ENCODE data around the gene APLP2. TPM values are rescaled to one million over a fixed set of nuclear protein-coding genes. Genes with fewer than 3 reads are reported as not detected.
A peak's percentile ranks its signal among the peaks of the same experiment; 100 is the strongest.

APLP2 gene
- total and polyA plus RNA-seq, 2 experiments from 2014 or later, result 515 to 608 TPM

GRCh38 chr11:130110339-130111108 lies 40.8 kb downstream of the APLP2 start:
- Histone ChIP-seq H3K4me3 (no peak overlapping the region), H3K36me3 (peaks cover 16% of the 10 kb centered on the region), H3K27ac (no peak overlapping the region), H3K4me1 (ENCODE audit: low read depth) (no peaks in the 10 kb centered on the region), H3K27me3 (no peaks in the 10 kb centered on the region), H3K9me3 (ENCODE audit: low read depth) (no peaks in the 10 kb centered on the region)
- TF ChIP-seq CTCF (IDR thresholded peaks at IDR 0.05; ENCODE audit: low read depth, low read length), result no peak
- DNase-seq (ENCODE audit: low read depth in 1 of 2, low spot score in 1 of 2), result no peak

- H3K4me1 ChIP-seq (ENCODE audit: low read depth), result no peaks in the 10 kb centered on the region
- no peak overlapping the region for H3K27ac ChIP-seq
- H3K36me3 ChIP-seq, result peaks cover 16% of the 10 kb centered on the region
- H3K27me3 ChIP-seq, result no peaks in the 10 kb centered on the region
- no peaks in the 10 kb centered on the region for H3K9me3 ChIP-seq (ENCODE audit: low read depth)
- DNase-seq (ENCODE audit: low read depth in 1 of 2, low spot score in 1 of 2), result no peak
- no peak overlapping the region for H3K4me3 ChIP-seq
- TF ChIP-seq CTCF (IDR thresholded peaks at IDR 0.05; ENCODE audit: low read depth, low read length), result no peak
These were observed 42.6 kb downstream of the APLP2 start for GRCh38 chr11:130112071-130112830.

- H3K4me1 ChIP-seq (ENCODE audit: low read depth), result peaks cover 4% of the 10 kb centered on the region
- no peak overlapping the region for H3K27ac ChIP-seq
- TF ChIP-seq CTCF (IDR thresholded peaks at IDR 0.05; ENCODE audit: low read depth, low read length), result no peak
- H3K27me3 ChIP-seq, result no peaks in the 10 kb centered on the region
- H3K4me3 ChIP-seq, result no peak overlapping the region
- DNase-seq (ENCODE audit: low read depth in 1 of 2, low spot score in 1 of 2), result no peak
- no peaks in the 10 kb centered on the region for H3K9me3 ChIP-seq (ENCODE audit: low read depth)
- H3K36me3 ChIP-seq, result peaks cover 16% of the 10 kb centered on the region
These were observed 44.6 kb downstream of the APLP2 start for GRCh38 chr11:130114281-130114680.

GRCh38 chr11:130114726-130115125 lies 45.0 kb downstream of the APLP2 start:
- no peak for DNase-seq (ENCODE audit: low read depth in 1 of 2, low spot score in 1 of 2)
- no peak for TF ChIP-seq CTCF (IDR thresholded peaks at IDR 0.05; ENCODE audit: low read depth, low read length)
- Histone ChIP-seq H3K9me3 (ENCODE audit: low read depth) (no peaks in the 10 kb centered on the region), H3K4me1 (ENCODE audit: low read depth) (peaks cover 4% of the 10 kb centered on the region), H3K27ac (no peak overlapping the region), H3K36me3 (peaks cover 16% of the 10 kb centered on the region), H3K4me3 (no peak overlapping the region), H3K27me3 (no peaks in the 10 kb centered on the region)

- H3K9me3 ChIP-seq (ENCODE audit: low read depth), result no peaks in the 10 kb centered on the region
- DNase-seq (ENCODE audit: low read depth in 1 of 2, low spot score in 1 of 2), result peak in 1 of 2 donors; percentile 64
- H3K36me3 ChIP-seq, result peaks cover 14% of the 10 kb centered on the region
- TF ChIP-seq CTCF (IDR thresholded peaks at IDR 0.05; ENCODE audit: low read depth, low read length), result no peak
- no peak overlapping the region for H3K4me3 ChIP-seq
- H3K27me3 ChIP-seq, result no peaks in the 10 kb centered on the region
- H3K27ac ChIP-seq, result no peak overlapping the region
- H3K4me1 ChIP-seq (ENCODE audit: low read depth), result peaks cover 4% of the 10 kb centered on the region
These were observed 45.5 kb downstream of the APLP2 start for GRCh38 chr11:130115218-130115617.

Measured in cardiac muscle cell (in vitro differentiated cells and primary cell).